Activated B cell treated with CpG ODN at 0.5 μM for 24 hours (primary cell): Measurements from ENCODE around the gene ANKMY1. TPM values are rescaled to one million over a fixed set of nuclear protein-coding genes. Genes with fewer than 3 reads are reported as not detected.

Experiments used
- ATAC-seq: fragments of 200-7000 bp; cut with Tn5 transposase; one replicate; pipeline ENCODE4 v1.10.0; 2021; ENCODE audit warnings: low read depth, mild to moderate bottlenecking, moderate library complexity
- CTCF ChIA-PET: fragments of 350-600 bp; sonication (Branson Sonifier 250); formaldehyde crosslinking; loops from one replicate; lab custom pipeline; 2021; ENCODE audit warnings: antibody characterized with exemption; lab: Charles Lee
- POLR2A ChIA-PET: fragments of 350-600 bp; sonication (Branson Sonifier 250); formaldehyde crosslinking; loops from one replicate; lab custom pipeline; 2021; ENCODE audit warnings: antibody characterized with exemption; lab: Charles Lee
- DNase-seq: peaks from one replicate; pipeline ENCODE4 v3.0.0; 2022
- H3K27ac Mint-ChIP-seq: one replicate; pipeline ENCODE4 v1.8.0; 2020; ENCODE audit warnings: mixed read lengths
- H3K27me3 Mint-ChIP-seq: one replicate; pipeline ENCODE4 v1.8.0; 2021; ENCODE audit warnings: mixed read lengths
- H3K36me3 Mint-ChIP-seq: one replicate; pipeline ENCODE4 v1.8.0; 2021; ENCODE audit warnings: low read depth, mixed read lengths
- H3K4me1 Mint-ChIP-seq: one replicate; pipeline ENCODE4 v1.8.0; 2021; ENCODE audit warnings: mixed read lengths
- H3K4me3 Mint-ChIP-seq: one replicate; pipeline ENCODE4 v1.8.0; 2020; ENCODE audit warnings: mild to moderate bottlenecking, mixed read lengths
- H3K9me3 Mint-ChIP-seq: one replicate; pipeline ENCODE4 v1.8.0; 2020; ENCODE audit warnings: mixed read lengths
- intact Hi-C: fragments of 100-400 bp; cut with micrococcal nuclease; formaldehyde crosslinking; loops from one replicate; pipeline ENCODE4 v1.15.1; 2024
- total RNA-seq: library from RNA; stranded (reverse); gene quantifications from 2 replicates; pipeline ENCODE4 v1.2.3, GENCODE V29; 2022
- TF ChIP-seq, protein P1 (sequence below): fragments of 200-600 bp; IDR thresholded peaks from one replicate; pipeline ENCODE4 v1.8.0; 2022; ENCODE audit warnings: antibody characterized with exemption, mild to moderate bottlenecking

ANKMY1 gene
- total RNA-seq, 1 donor from 2014 or later, result 40.4 TPM

DNA sequence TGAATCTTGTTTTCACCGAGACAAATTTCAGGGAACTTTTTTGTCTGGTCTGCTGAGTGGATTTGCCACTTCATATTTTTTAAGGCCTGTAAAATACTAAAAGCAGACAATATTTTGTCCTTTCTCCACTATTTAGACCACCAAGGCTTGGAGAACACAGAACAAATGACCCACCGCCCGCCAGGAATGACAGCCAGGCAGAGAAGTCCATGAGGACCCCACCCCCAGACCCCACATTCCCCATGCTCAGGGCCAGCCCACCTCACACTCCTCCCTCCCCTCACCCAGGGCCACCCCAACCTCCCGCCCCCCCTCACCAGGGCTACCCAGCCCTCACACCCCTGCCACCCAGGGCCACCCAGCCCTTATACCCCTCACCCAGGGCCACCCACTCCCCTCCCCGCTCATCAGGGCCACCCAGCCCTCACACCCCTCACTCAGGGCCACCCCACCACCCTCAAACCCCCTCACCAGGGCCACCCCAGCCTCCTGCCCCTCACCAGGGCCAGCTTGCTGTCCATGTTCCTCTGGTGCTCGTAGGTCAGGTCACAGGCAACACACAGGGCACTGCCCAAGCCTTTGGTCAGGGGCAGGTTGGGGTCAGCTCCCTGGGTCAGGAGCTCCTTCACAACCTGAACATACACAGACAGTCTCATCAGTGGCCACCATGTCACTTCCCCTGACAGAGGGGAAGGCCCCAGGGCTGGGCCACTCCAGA is 50.6 kb downstream of the ANKMY1 start:
- TF ChIP-seq, protein P1, sequence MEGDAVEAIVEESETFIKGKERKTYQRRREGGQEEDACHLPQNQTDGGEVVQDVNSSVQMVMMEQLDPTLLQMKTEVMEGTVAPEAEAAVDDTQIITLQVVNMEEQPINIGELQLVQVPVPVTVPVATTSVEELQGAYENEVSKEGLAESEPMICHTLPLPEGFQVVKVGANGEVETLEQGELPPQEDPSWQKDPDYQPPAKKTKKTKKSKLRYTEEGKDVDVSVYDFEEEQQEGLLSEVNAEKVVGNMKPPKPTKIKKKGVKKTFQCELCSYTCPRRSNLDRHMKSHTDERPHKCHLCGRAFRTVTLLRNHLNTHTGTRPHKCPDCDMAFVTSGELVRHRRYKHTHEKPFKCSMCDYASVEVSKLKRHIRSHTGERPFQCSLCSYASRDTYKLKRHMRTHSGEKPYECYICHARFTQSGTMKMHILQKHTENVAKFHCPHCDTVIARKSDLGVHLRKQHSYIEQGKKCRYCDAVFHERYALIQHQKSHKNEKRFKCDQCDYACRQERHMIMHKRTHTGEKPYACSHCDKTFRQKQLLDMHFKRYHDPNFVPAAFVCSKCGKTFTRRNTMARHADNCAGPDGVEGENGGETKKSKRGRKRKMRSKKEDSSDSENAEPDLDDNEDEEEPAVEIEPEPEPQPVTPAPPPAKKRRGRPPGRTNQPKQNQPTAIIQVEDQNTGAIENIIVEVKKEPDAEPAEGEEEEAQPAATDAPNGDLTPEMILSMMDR, result no peak
- no peak for DNase-seq
- CTCF ChIA-PET, result no interaction called here
- intact Hi-C loops, result no loop called here
- ATAC-seq, result no peak
- POLR2A ChIA-PET, result no interaction called here
- no peak overlapping the region for H3K4me3 Mint-ChIP-seq
- no peaks in the 10 kb centered on the region for H3K27me3 Mint-ChIP-seq
- no peak overlapping the region for H3K27ac Mint-ChIP-seq
- H3K4me1 Mint-ChIP-seq, result no peaks in the 10 kb centered on the region
- no peaks in the 10 kb centered on the region for H3K9me3 Mint-ChIP-seq
- peaks cover 22% of the 10 kb centered on the region for H3K36me3 Mint-ChIP-seq

DNA sequence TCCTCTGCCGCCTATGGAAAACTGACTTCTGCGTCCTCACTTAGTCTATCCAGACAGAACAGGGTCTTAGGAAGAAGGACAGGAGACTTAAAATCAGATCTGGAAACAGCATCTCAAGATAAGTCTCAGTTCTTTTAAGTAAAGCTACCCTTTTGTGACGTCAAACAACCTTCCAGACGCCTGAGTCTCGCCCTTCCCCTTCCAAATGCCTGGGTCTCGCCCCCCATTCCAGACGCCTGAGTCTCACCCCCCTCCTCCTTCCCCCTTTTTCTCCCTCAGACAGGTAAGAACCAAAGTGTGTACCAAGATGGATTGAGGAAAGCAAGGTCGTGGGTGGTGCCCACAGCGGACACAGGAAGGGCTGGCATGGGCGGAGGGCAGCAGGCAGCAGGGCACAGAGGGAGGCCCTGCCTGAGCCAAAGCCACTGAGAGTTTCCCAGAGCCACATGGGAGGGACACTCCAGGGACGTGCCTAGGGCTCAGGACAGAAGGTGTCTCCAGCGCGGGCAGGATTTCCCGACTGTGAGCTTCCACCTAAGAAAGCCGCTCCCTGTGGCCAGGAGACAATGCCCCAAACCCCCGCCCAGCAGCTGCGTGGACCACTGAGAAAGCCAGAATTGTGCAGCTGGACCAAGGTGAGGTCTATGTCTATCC is 51.3 kb downstream of the ANKMY1 start:
- Mint-ChIP-seq H3K4me1 (no peaks in the 10 kb centered on the region), H3K36me3 (peaks cover 21% of the 10 kb centered on the region), H3K27me3 (no peaks in the 10 kb centered on the region), H3K27ac (no peak overlapping the region), H3K9me3 (no peaks in the 10 kb centered on the region), H3K4me3 (no peak overlapping the region)
- DNase-seq (no peak), ATAC-seq (no peak)
- CTCF ChIA-PET, result no interaction called here
- intact Hi-C loops, result no loop called here
- TF ChIP-seq, protein P1, result no peak
- POLR2A ChIA-PET, result no interaction called here

DNA sequence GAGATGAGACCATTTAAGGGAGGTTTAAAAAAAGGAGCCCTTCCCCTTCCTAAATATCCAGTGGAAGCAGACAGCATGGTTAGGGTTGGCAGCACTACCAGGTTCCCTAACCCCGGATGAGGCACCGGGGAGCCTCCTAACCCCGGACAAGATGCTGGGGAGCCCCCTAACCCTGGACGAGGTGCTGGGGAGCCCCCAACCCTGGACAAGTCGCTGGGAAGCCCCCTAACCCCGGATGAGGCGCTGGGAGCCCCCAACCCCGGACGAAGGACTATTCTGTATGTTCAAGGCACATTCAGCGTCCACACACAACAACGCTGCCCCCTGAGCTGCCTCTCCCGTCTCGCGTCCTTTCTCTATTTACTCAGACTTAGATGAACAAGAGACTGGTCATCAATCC is 51.9 kb downstream of the ANKMY1 start:
- no peak for DNase-seq
- Mint-ChIP-seq H3K27me3 (no peaks in the 10 kb centered on the region), H3K9me3 (no peaks in the 10 kb centered on the region), H3K4me1 (no peaks in the 10 kb centered on the region), H3K4me3 (no peak overlapping the region), H3K36me3 (peaks cover 22% of the 10 kb centered on the region), H3K27ac (no peak overlapping the region)
- POLR2A ChIA-PET, result no interaction called here
- CTCF ChIA-PET, result no interaction called here
- intact Hi-C loops, result no loop called here
- ATAC-seq, result no peak
- TF ChIP-seq, protein P1, result no peak

DNA sequence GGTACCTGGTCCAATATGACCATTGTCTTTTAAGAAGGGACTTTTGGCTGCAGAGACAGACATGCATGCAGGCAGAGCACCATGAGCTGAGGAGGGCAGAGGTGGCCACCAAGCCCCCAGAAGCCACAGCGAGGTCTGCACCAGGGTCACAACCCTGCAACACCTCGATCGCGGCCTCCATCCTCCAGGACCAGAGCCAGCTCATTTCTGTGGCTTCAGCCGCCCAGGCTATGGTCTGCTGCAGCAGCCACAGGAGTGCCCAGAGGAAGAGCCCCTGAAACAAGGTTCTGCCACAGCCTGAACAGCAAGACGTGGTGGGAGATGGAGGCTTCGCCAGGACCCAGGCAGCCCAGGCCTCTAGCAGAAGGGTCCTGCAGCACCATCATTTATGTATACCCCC is 53.9 kb downstream of the ANKMY1 start:
- DNase-seq, result no peak
- Mint-ChIP-seq H3K9me3 (no peaks in the 10 kb centered on the region), H3K27ac (no peak overlapping the region), H3K4me3 (no peak overlapping the region), H3K4me1 (no peaks in the 10 kb centered on the region), H3K36me3 (peaks cover 19% of the 10 kb centered on the region), H3K27me3 (no peaks in the 10 kb centered on the region)
- CTCF ChIA-PET, result no interaction called here
- POLR2A ChIA-PET, result no interaction called here
- intact Hi-C loops, result no loop called here
- no peak for ATAC-seq
- TF ChIP-seq, protein P1, result no peak

DNA sequence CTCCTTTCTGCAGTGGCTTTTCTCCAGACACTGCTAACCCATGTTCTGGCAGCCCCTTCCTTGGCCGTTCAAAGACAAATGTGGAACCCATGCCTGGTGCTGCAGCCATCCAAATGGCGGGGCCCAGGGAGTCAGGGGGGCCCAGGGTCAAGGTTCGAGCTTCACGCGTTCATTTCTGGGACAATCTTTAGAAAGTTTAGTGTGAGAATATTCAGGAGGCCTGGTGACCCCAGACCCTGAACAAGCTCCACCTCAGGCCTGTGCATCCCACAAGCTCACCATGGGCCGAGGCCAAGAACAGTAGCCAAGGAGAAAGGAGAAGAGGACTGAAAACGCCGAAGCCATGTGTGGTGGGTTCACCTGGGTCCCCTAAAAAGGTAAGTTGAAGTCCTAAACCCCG is 54.4 kb downstream of the ANKMY1 start:
- no peak for ATAC-seq
- DNase-seq, result no peak
- CTCF ChIA-PET, result no interaction called here
- POLR2A ChIA-PET, result no interaction called here
- Mint-ChIP-seq H3K4me3 (no peak overlapping the region), H3K4me1 (no peaks in the 10 kb centered on the region), H3K27me3 (no peaks in the 10 kb centered on the region), H3K36me3 (peaks cover 19% of the 10 kb centered on the region), H3K9me3 (no peaks in the 10 kb centered on the region), H3K27ac (no peak overlapping the region)
- intact Hi-C loops, result no loop called here
- TF ChIP-seq, protein P1, result no peak
